ENCODE results near the gene DLG4. TPM values are rescaled to one million over a fixed set of nuclear protein-coding genes. Genes with fewer than 3 reads are reported as not detected.
A peak's percentile ranks its signal among the peaks of the same experiment; 100 is the strongest.
"Not testable (repeated sequence)": the region's sequence is repeated elsewhere in the genome, so short reads cannot be mapped to it uniquely, and the experiment has no call there.

DLG4 gene
- total and polyA plus RNA-seq, 10 donors, result 3.0 to 38.5 (median 23.5) TPM

DNA sequence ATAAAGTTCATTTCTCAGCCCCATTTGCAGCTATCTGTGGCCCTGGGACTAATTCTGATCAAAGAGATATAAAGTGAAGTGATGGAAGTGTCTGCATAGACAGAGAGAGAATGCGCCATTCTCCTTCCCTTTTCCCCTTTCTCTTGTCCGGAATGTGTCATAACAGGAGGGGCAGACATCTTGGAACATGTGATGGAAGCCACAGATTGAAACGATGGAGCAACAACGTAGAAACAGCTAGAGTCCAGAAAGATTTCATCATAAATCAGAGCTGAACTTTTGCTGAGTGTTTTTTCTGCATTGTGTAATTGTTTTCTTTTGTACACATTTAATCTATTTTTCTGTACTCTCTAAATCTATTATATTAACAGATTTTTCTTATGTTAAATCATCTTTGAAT lies 51.8 kb downstream of the DLG4 start:
- no peak for TF ChIP-seq POLR2A (IDR thresholded peaks at IDR 0.05)
- no peak for TF ChIP-seq POLR2AphosphoS5 (IDR thresholded peaks at IDR 0.05)
- TF ChIP-seq CTCF (IDR thresholded peaks at IDR 0.05 in 8 of 11, conservative IDR thresholded peaks at IDR 0.05 in 3 of 11), result no peak
- peaks cover 0 to 4% (median 0%) of the 10 kb centered on the region in 6 donors for H3K4me1 ChIP-seq
- WGBS, 5 donors, result 47 to 69% (median 62%) methylated on average over 4 of the region's 4 CpGs
- peaks cover 0 to 5% (median 0%) of the 10 kb centered on the region in 7 donors for H3K27me3 ChIP-seq (replicated peaks in 1 of 7)
- H3K9me3 ChIP-seq, result peaks cover 0 to 30% (median 24%) of the 10 kb centered on the region in 8 donors
- peak overlapping the region in 3 of 8 donors; percentile 51 to 57 (median 52) for H3K27ac ChIP-seq
- no peak overlapping the region for H3K4me3 ChIP-seq
- no peaks in the 10 kb centered on the region for H3K36me3 ChIP-seq
- no peak for DNase-seq
- intact Hi-C loops (cut with DNase I; ENCODE audit: low total_unique reads), result no loop called here

- peaks cover 0 to 4% (median 0%) of the 10 kb centered on the region in 6 donors for H3K4me1 ChIP-seq
- DNase-seq, result no peak
- no peak overlapping the region for H3K4me3 ChIP-seq
- no peaks in the 10 kb centered on the region for H3K36me3 ChIP-seq
- WGBS, 5 donors, result 91 to 96% (median 95%) methylated on average over 7 of the region's 7 CpGs
- peaks cover 0 to 5% (median 0%) of the 10 kb centered on the region in 7 donors for H3K27me3 ChIP-seq (replicated peaks in 1 of 7)
- H3K27ac ChIP-seq, result no peak overlapping the region
- H3K9me3 ChIP-seq, result peaks cover 0 to 30% (median 24%) of the 10 kb centered on the region in 8 donors
- TF ChIP-seq POLR2AphosphoS5 (IDR thresholded peaks at IDR 0.05) (no peak), POLR2A (IDR thresholded peaks at IDR 0.05) (no peak), CTCF (IDR thresholded peaks at IDR 0.05 in 8 of 11, conservative IDR thresholded peaks at IDR 0.05 in 3 of 11) (no peak)
- intact Hi-C loops (cut with DNase I; ENCODE audit: low total_unique reads), result no loop called here
Measured at GRCh38 chr17:7166873-7167272, 52.8 kb downstream of the DLG4 start.

GRCh38 chr17:7159571-7159970 lies 60.1 kb downstream of the DLG4 start:
- H3K27me3 ChIP-seq (replicated peaks in 1 of 7), result peaks cover 0 to 32% (median 0%) of the 10 kb centered on the region in 7 donors
- 62 to 74% (median 68%) methylated on average over 10 of the region's 10 CpGs for WGBS, 5 donors
- H3K4me3 ChIP-seq; H3K27ac ChIP-seq; intact Hi-C loops (cut with DNase I; ENCODE audit: low total_unique reads); H3K9me3 ChIP-seq; H3K36me3 ChIP-seq; H3K4me1 ChIP-seq: not testable (repeated sequence)
- DNase-seq, result peak; percentile 5

- H3K27ac ChIP-seq; intact Hi-C loops (cut with DNase I; ENCODE audit: low total_unique reads); H3K9me3 ChIP-seq; H3K4me3 ChIP-seq; H3K4me1 ChIP-seq; H3K36me3 ChIP-seq: not testable (repeated sequence)
- DNase-seq, result peak; percentile 7
- 74 to 90% (median 85%) methylated on average over 9 to 10 of the region's 10 CpGs for WGBS, 5 donors
- H3K27me3 ChIP-seq (replicated peaks in 1 of 7), result peaks cover 0 to 35% (median 0%) of the 10 kb centered on the region in 7 donors
Measured at GRCh38 chr17:7158424-7158823, 61.2 kb downstream of the DLG4 start.

DNA sequence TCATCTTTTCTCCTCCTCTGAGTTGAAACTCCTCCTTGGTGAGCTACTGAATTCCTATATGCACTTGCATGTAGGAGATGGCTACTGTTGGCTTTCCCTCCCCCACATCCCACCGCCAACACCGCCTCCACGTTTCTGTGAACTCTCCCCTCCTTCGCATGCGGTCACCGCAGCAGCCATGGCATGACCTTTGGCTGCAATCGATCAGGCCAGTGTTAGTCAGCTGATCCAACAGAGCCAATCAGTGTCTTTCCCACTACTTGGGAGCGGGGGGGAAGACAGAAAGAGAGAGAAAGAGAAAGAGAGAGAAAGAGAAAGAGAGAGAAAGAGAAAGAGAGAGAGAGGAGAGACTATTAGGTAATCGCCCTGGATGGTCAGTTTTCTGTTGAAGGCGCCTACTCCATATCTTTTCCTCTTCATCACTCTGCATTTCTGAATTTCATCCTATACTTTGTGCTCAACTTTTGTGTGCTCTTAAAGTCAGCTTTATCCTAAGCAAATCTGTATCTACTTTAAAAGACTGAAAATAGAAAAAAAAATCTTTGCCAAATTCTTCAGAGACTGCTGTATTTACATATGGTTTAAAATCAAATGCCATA lies 63.2 kb downstream of the DLG4 start:
- Histone ChIP-seq H3K4me1 (no peaks in the 10 kb centered on the region), H3K36me3 (no peaks in the 10 kb centered on the region), H3K27ac (no peak overlapping the region), H3K4me3 (no peak overlapping the region), H3K27me3 (replicated peaks in 1 of 7) (peaks cover 0 to 35% (median 0%) of the 10 kb centered on the region in 7 donors), H3K9me3 (no peaks in the 10 kb centered on the region)
- 67 to 79% (median 78%) methylated on average over 10 of the region's 10 CpGs for WGBS, 5 donors
- no peak for TF ChIP-seq POLR2AphosphoS5 (IDR thresholded peaks at IDR 0.05)
- no peak for TF ChIP-seq CTCF (IDR thresholded peaks at IDR 0.05 in 8 of 11, conservative IDR thresholded peaks at IDR 0.05 in 3 of 11)
- no peak for TF ChIP-seq POLR2A (IDR thresholded peaks at IDR 0.05)
- DNase-seq, result peak; percentile 22
- intact Hi-C loops (cut with DNase I; ENCODE audit: low total_unique reads), result no loop called here
